Activated effector memory CD4-positive, alpha-beta T cell treated with anti-CD3 and anti-CD28 coated beads, Interleukin-2, amount 50 U/mL, for 16 hours (primary cell): Measurements from ENCODE around the gene TCF23.

ENCODE experiments used
- DNase-seq: peaks from one replicate; pipeline ENCODE4 v3.0.0-alpha.2; 2020

The TCF23 gene

DNA sequence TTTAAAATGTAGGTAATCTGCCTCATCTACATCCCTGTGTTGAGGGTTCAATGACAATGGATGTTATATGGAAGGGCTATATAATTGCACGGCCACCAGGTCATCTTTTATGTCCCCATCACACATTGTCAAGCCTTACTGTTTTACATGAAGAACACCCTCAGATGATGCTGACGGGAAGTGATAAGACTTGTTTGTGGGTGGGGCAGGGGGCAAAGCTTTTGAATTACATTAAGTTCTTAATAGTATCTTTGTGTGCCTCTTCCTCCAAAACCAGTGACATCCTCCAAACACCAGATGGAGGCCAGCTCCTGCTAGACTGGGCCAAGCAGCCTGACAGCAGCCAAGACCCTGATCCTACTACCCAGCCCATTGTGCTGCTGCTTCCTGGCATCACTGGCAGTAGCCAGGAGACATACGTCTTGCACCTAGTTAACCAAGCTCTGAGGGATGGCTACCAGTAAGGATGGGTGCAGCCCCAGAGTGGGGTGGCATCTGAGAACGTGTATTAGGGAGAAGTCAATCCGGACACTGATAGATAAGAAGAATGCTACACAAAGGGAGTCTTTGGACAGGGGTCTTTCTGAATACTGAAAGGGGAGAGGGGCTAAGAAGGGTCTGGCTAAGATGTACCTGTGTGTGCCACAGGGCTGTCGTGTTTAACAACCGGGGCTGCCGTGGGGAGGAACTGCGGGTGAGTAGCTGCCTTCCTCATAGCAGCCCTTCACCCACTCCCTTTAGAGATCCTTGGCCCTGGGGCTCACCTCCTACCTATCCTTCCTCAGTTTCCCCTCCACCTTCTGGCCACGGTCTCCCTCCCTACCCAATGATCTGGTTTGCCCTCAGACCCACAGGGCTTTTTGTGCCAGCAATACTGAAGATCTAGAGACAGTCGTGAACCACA, 19.9 kb upstream of the TCF23 start:
- DNase-seq, result no peak

DNA sequence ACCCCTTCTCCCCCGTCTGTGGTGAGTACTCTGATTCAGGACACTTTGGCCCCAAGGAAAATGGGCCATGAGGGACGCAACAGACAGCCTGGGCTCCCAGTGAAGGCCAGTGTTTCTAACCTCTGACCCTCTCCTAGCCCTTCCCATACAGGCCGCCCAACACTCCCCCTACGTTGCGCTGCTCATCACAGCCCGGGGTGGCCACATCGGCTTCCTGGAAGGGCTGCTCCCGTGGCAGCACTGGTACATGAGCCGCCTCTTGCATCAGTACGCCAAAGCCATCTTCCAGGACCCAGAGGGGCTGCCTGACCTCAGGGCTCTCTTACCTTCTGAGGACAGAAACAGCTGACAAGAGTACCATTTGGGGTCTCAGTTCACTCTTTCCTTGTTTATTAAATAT, 18.4 kb upstream of the TCF23 start:
- DNase-seq, result no peak

DNA sequence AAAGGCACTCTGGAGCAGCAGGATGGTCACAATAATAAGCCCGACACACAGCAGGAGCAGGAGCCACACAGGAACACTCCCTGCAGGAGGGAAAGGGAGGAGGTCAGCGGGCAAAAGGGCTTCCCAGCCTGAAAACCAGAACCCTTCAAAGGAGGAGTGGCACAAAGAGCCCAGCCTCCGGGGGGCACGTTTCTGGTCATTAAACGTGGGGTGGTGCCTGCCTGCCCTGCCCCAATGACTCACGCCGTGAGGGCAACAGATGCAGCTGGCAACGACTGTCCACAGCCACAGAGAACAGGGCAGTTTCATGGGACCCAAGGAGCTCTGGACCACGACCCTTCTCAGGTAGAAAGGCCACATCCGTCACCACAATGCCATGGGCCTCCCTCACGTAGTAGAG, 17.4 kb upstream of the TCF23 start:
- DNase-seq, result no peak

GRCh38 chr2:27133195-27133875, 15.5 kb upstream of the TCF23 start:
- DNase-seq, result peak; percentile 71

DNA sequence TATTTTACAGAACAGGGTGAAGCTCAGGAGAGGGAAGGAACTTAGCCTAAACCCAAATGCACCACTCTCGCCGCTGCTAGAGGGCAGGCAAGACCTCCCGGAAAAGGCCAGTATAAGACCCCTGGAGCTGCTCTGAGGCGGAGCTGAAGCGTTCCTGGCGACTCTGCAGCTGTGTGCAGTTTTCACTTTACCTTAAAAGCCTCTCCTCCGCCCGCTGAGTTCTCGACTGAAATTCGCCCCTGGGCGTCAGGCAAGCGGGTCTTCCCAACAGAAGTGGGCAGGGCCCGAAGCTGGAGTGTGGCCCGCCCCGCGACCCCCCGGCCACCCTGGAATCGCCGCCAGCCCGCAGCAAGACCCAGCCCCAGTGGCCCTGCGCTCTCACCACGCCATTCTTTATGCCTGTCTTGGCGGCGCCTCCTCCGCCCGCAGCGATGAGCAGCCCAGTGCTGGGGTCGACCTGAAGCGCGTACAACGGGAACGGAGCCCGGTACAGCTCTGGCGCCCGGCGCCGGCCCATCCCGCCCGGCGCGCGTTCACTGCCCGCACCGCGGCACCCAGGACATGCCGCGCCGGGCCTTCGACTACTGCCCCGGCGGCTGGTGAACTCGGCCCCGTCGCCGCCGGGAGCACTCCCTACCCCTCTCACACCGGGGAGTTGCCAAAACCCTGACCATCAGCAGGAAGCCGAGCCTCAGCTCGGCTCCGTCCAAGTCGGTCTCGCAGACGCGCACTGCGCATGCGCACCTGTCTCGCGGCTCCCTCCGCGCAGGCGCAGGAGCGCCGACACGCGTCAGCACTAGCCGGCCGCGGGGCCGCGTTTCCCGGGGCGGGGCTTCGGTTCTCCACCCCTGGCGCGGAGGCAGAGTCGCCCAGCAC, 14.7 kb upstream of the TCF23 start, which contains the start of gene PREB:
Gene PREB (minus strand): TSS at position 732 of the 876 bp plus-strand sequence. CDS start 215 bp downstream, at position 517.
- peak; percentile 100 for DNase-seq

DNA sequence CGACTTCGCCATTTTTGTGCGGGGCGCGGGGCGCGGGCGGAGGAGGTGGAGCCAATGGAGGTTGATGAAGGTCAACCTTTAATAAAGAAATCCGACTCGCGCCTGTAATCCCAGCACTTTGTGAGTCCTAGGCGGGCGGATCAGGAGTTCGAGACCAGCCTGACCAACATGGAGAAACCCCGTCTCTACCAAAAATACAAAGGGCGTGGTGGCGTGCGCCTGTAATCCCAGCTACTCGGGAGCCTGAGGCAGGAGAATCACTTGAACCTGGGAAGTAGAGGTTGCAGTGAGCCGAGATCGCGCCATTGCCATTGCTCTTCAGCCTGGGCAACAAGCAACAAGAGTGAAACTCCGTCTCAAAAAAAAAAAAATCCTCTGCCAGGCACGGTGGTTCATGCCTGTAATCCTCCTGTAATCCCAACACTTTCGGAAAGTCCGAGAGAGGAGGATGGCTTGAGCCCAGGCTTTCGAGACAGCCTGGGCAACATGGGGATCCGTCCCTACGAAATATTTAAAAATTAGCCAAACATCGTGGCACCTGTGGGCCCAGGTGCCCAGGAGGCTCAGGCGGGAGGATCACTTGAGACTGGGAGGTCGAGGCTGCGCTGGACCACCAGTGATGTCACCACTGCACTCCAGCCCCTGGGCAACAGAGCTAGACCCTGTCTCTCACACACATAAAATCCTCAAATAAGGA, 13.9 kb upstream of the TCF23 start:
- DNase-seq, result no peak

DNA sequence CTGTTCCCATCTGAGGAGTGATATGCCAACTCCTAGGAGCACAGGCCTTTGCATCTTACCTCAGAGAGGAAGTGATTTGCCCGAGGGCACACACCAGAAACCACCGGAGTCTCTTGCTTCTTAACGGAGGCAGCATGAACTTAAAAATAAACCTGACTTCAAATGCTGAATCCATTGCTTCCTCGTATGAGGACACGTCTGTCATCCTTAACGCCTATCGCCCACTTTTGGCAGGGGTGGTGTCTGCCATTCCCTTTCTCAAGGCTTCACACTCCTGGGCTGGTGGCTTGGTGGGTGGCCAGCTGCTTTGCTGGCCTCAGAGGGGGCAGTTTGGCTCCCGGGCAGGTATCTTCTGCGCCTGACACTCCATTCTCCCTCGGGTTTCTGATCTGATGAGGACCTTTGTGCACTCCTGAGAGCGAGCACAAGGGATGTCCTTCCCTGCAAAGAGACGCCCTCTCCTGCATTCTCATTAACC, 13.3 kb upstream of the TCF23 start:
- no peak for DNase-seq

DNA sequence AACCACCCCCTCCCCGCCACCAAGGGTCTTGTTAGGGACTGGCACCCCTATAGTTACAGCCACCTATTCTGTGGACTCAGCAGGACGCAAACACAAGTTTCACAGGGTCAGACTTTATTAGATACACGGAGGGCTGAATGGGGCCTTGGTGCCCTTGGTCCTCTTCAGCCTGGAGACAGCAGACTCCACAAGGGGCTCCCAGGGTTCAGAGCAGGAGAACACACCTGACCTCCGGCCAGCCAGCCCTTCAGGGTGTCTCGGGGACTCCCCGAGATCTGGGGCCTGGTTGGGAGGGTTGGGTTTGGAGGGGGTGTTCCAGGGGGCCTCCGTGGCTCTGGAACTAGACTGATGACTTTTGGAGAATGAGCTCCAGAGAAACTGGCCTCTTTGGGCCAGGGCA, 12.1 kb upstream of the TCF23 start:
- DNase-seq, result no peak

DNA sequence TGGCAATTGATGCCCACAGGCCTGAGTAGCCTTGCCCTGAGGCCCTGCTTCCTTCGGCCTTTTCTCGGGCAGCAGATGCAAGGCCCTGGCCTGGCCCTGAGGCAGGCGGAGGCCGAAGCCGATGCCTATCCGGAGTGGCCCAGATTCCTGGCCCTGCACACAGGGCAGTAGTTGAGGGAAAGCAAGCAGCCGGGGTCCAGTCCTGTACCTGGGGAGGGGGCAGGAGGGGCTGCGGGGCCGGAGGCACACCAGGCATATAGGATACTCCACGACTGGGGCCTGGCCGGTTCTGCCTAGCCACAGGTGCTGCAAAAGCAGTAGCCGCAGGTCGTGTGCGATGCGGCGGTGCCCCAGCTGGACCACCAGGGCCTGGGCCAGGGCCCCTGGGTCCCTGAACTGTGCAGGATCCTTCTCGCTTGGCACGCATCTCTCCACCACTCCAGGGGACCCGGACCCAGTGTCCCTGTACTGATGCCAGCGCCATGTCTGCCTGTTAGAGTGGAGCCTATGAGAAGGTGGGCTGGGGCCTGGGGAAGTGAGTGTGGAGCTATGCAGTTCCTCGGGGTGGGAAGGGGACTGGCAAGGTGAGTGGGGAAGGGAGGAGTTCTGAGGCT, 11.4 kb upstream of the TCF23 start:
- DNase-seq, result no peak

DNA sequence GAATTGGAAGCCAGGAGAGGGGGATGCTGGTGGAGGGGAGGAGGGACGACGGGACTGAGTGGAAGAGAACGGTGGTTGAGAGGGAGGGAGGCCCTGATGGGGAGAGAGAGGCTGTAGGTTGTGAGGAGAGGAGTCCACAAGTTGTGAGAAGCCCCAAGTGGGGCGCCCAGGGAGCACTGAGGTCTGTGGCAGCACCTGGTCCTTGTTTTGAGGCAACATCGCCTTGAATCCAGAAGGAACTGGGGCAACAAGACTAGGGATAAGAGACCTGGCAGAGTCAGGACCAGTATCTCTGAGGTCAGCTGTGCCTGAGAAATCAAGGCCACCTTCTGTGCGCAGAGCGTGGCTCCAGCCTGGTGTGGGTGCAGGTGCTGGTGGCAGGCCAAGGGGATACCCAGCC, 10.7 kb upstream of the TCF23 start:
- no peak for DNase-seq

DNA sequence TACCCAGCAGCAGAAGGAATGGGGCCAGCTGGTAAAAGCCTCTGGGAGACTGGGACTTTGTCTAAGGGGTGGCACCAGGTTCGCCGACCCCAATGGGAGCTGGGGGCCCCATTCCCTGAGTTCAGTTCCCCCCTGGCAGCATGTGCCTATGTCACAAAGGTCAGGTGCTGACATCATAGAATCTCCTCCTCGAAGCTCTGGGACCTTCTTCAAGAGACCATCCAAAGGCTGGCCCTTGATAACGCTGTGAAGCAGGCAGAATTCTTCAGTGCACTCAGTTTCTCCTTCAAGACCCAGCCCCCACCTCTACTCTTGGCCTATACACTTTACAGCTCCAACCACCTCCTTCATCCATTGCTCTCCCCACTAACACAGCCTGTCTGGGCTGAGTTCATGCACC, 9.5 kb upstream of the TCF23 start, which contains the start of gene PRR30:
Gene PRR30 (minus strand): TSS at position 101 of the 400 bp plus-strand sequence. CDS start 1,081 bp downstream, outside the sequence.
- DNase-seq, result no peak

DNA sequence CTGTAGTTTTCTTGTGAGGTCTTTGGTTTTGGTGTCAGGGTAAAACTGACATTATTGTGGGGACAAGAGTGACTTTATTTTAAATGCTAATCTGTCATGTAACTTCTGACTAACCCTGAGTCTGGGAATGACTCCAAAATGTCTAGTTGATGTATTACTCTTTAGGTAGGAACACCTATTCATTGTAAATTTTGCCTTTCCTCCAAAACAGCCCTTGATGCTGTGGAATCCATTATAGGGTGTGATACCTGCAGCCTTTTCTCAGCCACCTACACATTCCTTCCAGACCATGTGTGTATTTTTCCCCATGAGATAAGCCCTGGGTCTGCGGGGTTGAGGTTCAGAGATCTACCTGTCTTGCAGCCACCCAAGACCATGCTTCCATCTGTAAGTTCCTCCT, 5.5 kb upstream of the TCF23 start:
- no peak for DNase-seq

GRCh38 chr2:27145682-27146081, 3.1 kb upstream of the TCF23 start:
- no peak for DNase-seq

DNA sequence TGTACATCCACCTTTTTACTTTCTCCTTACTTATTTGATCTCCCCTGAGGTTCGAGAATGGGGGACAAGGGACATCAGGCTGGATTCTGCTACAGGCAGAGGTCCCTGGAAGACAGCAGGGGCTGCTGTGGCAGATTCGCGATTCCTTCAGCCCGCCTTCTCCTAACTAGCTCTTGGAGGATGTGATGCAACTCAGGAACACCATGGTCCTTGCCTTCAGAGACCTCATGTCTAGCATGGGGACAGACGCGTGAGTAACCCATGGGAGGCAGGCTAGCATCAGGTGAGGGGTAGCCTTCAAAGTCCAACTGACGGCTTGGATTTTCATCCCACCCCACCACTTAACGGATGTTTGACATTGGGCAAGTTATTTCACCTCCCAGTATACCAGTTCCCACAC, 869 bp upstream of the TCF23 start:
- no peak for DNase-seq

- no peak for DNase-seq
Measured at GRCh38 chr2:27149570-27150405, 984 bp downstream of the TCF23 start.

GRCh38 chr2:27150639-27151230, 1.9 kb downstream of the TCF23 start:
- DNase-seq, result no peak

DNA sequence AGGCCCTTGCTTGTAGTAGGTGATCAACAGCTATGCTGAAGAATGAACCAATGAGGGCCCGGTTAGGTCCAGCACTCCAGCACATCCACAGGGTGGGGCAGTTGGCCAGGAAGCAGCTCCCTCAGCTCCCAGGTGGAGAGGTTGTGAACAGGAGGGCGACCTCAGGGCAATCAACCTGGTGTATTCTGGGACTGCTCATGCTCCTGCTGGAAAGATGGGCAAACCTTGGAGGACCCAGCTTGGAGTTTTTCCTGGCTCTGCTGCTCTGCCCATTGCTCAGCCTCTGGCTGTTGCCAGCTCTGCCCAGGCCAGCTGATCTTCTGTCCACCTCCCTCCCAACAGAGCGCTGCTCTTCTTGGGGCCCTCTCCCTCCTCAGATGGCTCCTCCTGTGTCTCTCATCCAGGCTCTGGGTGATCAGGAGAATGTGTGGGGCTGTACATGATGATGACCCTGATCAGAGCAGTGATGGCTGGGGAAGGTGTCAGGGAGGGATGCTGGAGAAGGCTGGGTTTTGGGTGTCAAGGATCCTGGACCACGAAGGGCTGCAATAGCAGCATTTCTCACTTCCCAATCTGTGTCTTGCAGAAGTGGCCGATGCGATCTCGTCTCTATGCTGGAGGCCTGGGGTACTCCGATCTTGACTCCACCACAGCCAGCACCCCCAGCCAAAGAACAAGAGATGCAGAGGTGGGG, 3.4 kb downstream of the TCF23 start:
- DNase-seq, result no peak

- DNase-seq, result no peak
Measured at GRCh38 chr2:27152796-27153464, 4.1 kb downstream of the TCF23 start.

DNA sequence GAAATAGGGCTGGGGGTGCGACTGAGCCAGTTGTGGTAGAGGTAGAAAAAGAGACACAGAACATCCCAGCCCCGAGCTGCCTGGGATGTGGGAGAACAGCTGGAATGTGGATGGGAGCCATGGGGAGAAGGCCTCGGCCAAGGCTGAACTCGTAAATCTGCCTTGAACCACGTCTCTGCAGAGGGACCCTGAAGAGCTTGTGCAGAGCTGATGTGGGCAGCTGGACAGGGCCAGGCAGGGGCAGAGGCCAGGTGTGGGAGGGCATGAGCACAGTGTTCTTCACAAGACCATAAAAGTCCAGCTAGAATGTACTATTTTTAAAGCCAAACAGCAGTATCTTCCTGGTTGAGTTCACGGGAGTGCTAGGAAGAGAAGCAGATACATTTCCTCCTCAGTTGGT, 5.7 kb downstream of the TCF23 start:
- no peak for DNase-seq
